Fibroblast of mammary gland (primary cell): ENCODE results near the gene ME3.

Source experiments
- DNase-seq: peaks from one replicate; pipeline ENCODE4 v3.0.0-alpha.2; 2010; ENCODE audit warnings: low read depth
- H3K4me3 ChIP-seq: 2 replicates; pipeline ENCODE4 v1.5.1; 2011; ENCODE audit warnings: low read depth, mild to moderate bottlenecking, low read length, moderate library complexity; ENCODE audit not compliant: control insufficient read depth
- TF ChIP-seq, protein P1 (sequence below): conservative IDR thresholded peaks from 2 replicates; pipeline ENCODE4 v1.5.1; 2011; ENCODE audit warnings: low read depth, low read length, inconsistent platforms; ENCODE audit not compliant: control insufficient read depth, insufficient read depth

ME3 gene

DNA sequence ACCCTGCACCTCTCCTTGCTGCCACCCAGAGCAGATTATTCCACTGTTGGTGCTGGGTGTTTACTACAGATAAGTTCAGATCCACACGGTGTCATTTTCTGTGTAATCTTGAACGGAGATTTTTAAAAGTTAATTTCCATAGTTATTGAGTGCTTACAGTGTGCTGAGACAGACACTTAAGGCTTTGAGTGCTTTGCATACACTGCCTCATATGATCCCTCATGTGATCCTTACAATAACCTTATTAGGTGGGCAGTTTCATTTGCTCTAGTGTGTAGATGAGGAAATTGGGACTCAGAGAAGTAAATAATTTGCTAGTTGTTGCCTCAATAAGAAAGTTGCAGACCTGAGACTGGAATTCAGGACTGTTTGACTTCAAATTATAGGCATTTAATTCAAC, 32.3 kb upstream of the ME3 start:
- TF ChIP-seq, protein P1, sequence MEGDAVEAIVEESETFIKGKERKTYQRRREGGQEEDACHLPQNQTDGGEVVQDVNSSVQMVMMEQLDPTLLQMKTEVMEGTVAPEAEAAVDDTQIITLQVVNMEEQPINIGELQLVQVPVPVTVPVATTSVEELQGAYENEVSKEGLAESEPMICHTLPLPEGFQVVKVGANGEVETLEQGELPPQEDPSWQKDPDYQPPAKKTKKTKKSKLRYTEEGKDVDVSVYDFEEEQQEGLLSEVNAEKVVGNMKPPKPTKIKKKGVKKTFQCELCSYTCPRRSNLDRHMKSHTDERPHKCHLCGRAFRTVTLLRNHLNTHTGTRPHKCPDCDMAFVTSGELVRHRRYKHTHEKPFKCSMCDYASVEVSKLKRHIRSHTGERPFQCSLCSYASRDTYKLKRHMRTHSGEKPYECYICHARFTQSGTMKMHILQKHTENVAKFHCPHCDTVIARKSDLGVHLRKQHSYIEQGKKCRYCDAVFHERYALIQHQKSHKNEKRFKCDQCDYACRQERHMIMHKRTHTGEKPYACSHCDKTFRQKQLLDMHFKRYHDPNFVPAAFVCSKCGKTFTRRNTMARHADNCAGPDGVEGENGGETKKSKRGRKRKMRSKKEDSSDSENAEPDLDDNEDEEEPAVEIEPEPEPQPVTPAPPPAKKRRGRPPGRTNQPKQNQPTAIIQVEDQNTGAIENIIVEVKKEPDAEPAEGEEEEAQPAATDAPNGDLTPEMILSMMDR: no peak
- no peak overlapping the region for H3K4me3 ChIP-seq
- no peak for DNase-seq

DNA sequence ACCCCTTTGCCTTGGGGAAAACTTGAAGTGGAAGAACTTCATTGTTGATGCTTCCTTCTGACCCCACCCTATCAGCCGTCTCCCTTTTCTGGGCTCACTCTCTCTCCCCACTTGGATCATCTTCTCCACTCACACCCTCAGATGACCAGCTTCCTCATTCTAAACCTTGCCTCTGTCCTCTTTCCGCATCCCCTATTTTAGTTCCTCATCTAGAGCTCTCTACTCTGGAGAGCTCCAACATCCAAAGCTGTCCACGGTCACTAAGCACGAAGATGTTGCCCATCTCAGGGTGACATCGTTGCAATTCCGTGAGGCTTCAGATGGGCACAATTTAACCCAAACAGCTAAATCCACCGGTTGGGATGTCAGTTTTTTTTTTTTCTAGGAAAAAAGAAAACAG, 31.6 kb upstream of the ME3 start:
- no peak overlapping the region for H3K4me3 ChIP-seq
- DNase-seq: no peak
- TF ChIP-seq, protein P1: no peak

DNA sequence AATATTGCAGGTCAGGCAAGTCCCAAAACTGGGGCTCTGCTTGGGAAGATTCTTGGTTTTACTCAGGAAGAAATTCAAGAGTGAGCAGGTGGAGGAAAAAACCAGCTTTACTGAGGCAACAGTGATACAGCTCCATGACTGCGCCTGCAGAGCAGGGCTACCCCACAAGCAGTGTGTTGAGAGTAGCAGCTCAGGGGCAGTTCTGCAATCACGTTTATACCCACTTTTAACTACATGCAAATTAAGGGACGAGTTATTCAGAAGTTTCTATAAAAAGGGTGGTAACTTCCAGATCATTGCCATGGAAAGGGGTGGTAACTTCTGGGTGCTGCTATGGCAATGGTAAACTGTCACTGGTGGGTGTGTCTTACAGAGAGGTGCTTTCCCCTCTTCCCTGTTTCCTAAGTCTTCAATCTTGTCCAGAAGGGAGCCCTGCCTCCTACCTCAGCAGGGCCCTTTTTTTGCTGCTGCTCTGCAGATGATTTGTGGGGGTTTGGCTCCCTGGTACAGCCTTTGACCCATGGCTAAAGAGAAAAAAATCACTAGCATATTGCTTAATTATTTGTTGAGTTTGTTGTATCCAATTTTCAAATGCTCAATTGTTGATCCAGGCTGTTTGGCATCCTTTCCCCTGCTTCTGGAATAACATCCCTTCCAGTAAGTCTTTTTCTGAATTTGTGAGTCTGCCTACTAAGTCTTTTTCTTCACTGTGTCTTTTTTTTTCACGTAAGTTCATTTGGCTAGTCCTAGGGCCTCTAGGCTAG, 30.0 kb upstream of the ME3 start:
- H3K4me3 ChIP-seq: no peak overlapping the region
- DNase-seq: no peak
- TF ChIP-seq, protein P1: no peak

DNA sequence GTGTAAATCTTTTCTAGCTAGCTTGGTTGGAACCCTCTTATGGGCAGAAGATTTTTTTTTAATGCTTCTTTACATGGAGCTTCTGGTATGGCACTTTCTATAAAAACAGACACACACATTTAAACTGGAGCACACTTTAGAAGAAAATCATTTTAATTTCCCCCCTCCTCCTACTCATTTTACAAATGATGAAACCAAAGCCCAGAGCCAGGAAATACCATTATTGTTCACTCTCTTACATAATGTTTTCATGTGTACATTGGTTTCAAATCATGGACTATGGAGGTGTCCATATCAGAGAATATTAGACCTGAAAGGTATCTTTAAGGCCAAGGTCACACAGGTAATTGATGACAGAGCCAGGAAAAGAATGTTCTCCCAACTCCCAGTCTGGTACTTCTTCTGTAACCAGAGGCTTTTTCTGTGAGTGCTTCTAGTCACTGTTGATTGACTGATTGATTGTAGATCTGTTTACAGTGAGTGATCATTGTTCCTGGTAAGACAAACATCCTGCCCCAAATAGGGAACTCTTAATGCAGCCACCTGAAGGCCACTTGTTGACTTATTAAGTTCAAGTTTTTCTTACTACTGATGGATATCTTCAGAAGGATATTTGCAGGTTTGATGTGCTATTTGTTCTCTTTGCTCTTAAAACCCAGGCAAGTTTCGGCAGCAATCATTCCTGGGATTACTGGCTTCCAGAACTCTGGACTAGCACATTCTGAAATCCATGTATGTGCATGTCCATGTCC, 26.8 kb upstream of the ME3 start:
- DNase-seq: no peak
- H3K4me3 ChIP-seq: no peak overlapping the region
- TF ChIP-seq, protein P1: no peak

DNA sequence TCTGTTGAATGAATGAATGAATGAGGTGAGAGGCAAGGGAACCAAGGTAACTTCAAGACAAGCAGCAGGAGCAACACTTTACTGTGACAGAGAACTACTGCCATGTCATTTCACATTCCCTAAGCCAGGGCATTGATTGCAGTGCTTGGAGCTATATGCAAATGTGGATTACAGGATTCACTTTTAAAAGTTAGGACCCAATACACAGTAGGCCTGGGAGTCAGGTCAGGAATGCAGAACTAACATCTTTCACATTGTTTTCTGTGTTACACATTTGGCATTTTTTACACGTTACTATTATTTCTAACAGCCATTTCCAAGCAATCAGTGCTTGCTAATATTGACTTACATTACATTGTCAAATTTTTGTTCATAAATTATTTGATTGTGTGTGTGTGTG, 26.2 kb upstream of the ME3 start:
- no peak overlapping the region for H3K4me3 ChIP-seq
- no peak for DNase-seq
- TF ChIP-seq, protein P1: no peak

DNA sequence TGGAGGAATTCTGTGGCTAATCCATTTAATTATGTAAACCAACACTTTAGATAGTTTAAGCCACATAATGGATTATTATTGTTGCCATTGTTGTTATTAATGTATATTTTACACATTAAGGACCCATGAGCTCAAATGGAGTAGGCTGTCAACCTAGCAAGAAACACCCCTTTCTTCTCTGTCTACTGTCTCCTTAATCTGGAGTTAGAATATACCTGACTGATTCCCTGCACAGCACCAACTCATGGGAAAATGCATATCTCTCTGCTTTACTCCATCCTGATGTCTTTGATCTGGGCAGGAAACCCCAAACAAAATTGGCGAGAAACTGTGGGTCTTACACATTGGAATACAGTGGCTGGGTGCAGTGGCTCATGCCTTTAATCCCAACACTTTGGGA, 24.0 kb upstream of the ME3 start:
- no peak overlapping the region for H3K4me3 ChIP-seq
- DNase-seq: no peak
- TF ChIP-seq, protein P1: no peak
